Chondrocyte (in vitro differentiated cells): ENCODE measurements around the gene PEX11B. TPM values are rescaled to one million over a fixed set of nuclear protein-coding genes. Genes with fewer than 3 reads are reported as not detected.

Experiments used
- DNase-seq: peaks from one replicate; pipeline ENCODE4 v3.0.0; 2021; ENCODE audit warnings: mixed read lengths, low spot score
- H3K27ac Mint-ChIP-seq: one replicate; pipeline ENCODE4 v1.8.0; 2021; ENCODE audit warnings: mild to moderate bottlenecking, moderate library complexity, mixed read lengths; ENCODE audit not compliant: unreplicated experiment
- H3K27me3 Mint-ChIP-seq: 2 replicates; pipeline ENCODE4 v1.8.0; 2021; ENCODE audit warnings: low read depth, mixed read lengths
- H3K36me3 Mint-ChIP-seq: 2 replicates; pipeline ENCODE4 v1.8.0; 2021; ENCODE audit warnings: low read depth, mixed read lengths
- H3K4me1 Mint-ChIP-seq: 2 replicates; pipeline ENCODE4 v1.8.0; 2021; ENCODE audit warnings: low read depth, mild to moderate bottlenecking, mixed read lengths
- H3K4me3 Mint-ChIP-seq: one replicate; pipeline ENCODE4 v1.8.0; 2021; ENCODE audit warnings: mild to moderate bottlenecking, moderate library complexity, mixed read lengths; ENCODE audit not compliant: unreplicated experiment
- H3K9me3 Mint-ChIP-seq: 2 replicates; pipeline ENCODE4 v1.8.0; 2021; ENCODE audit warnings: low read depth, mixed read lengths
- CTCF ChIP-seq: fragments of 200-600 bp; sonication (generic); IDR thresholded peaks from 2 replicates; pipeline ENCODE4 v1.5.0; 2021; ENCODE audit warnings: antibody characterized with exemption, mild to moderate bottlenecking, moderate library complexity
- total RNA-seq: library from RNA; stranded (reverse); gene quantifications from 3 replicates; pipeline ENCODE4 v1.2.1, GENCODE V29; 2021

PEX11B gene
- total RNA-seq, 1 donor from 2014 or later = 29.9 TPM

GRCh38 chr1:145956781-145957442 is 38.4 kb upstream of the PEX11B start:
- TF ChIP-seq CTCF = no peak
- DNase-seq = no peak
- Mint-ChIP-seq H3K4me3 (peak overlapping the region; percentile 79), H3K27ac (peak overlapping the region; percentile 93), H3K36me3 (peaks cover 2% of the 10 kb centered on the region), H3K4me1 (peaks cover 69% of the 10 kb centered on the region), H3K9me3 (no peaks in the 10 kb centered on the region), H3K27me3 (no peaks in the 10 kb centered on the region)

- Mint-ChIP-seq H3K4me3 (peak overlapping the region; percentile 79), H3K36me3 (peaks cover 2% of the 10 kb centered on the region), H3K27me3 (no peaks in the 10 kb centered on the region), H3K9me3 (no peaks in the 10 kb centered on the region), H3K4me1 (peaks cover 68% of the 10 kb centered on the region), H3K27ac (peak overlapping the region; percentile 93)
- no peak for DNase-seq
- TF ChIP-seq CTCF = no peak
These were observed 37.8 kb upstream of the PEX11B start for GRCh38 chr1:145956361-145956760.

- TF ChIP-seq CTCF = no peak
- Mint-ChIP-seq H3K27me3 (no peaks in the 10 kb centered on the region), H3K4me3 (peak overlapping the region; percentile 79), H3K27ac (peak overlapping the region; percentile 78), H3K9me3 (no peaks in the 10 kb centered on the region), H3K4me1 (peaks cover 62% of the 10 kb centered on the region), H3K36me3 (peaks cover 4% of the 10 kb centered on the region)
- DNase-seq = no peak
These were observed 36.9 kb upstream of the PEX11B start for GRCh38 chr1:145955436-145955835.

GRCh38 chr1:145953861-145954260 is 35.3 kb upstream of the PEX11B start:
- no peak for DNase-seq
- H3K9me3 Mint-ChIP-seq = no peaks in the 10 kb centered on the region
- H3K27me3 Mint-ChIP-seq = no peaks in the 10 kb centered on the region
- H3K4me3 Mint-ChIP-seq = no peak overlapping the region
- peaks cover 8% of the 10 kb centered on the region for H3K36me3 Mint-ChIP-seq
- H3K27ac Mint-ChIP-seq = no peak overlapping the region
- no peak for TF ChIP-seq CTCF
- H3K4me1 Mint-ChIP-seq = peaks cover 59% of the 10 kb centered on the region

- TF ChIP-seq CTCF = no peak
- H3K9me3 Mint-ChIP-seq = no peaks in the 10 kb centered on the region
- H3K4me3 Mint-ChIP-seq = no peak overlapping the region
- peaks cover 8% of the 10 kb centered on the region for H3K36me3 Mint-ChIP-seq
- DNase-seq = no peak
- H3K27ac Mint-ChIP-seq = no peak overlapping the region
- H3K4me1 Mint-ChIP-seq = peaks cover 51% of the 10 kb centered on the region
- H3K27me3 Mint-ChIP-seq = no peaks in the 10 kb centered on the region
These were observed 34.4 kb upstream of the PEX11B start for GRCh38 chr1:145952903-145953302.
